ENCODE results near the gene TRAPPC3.
A peak's percentile ranks its signal among the peaks of the same experiment; 100 is the strongest.
"Not testable (repeated sequence)": the region's sequence is repeated elsewhere in the genome, so short reads cannot be mapped to it uniquely, and the experiment has no call there.

The TRAPPC3 gene

DNA sequence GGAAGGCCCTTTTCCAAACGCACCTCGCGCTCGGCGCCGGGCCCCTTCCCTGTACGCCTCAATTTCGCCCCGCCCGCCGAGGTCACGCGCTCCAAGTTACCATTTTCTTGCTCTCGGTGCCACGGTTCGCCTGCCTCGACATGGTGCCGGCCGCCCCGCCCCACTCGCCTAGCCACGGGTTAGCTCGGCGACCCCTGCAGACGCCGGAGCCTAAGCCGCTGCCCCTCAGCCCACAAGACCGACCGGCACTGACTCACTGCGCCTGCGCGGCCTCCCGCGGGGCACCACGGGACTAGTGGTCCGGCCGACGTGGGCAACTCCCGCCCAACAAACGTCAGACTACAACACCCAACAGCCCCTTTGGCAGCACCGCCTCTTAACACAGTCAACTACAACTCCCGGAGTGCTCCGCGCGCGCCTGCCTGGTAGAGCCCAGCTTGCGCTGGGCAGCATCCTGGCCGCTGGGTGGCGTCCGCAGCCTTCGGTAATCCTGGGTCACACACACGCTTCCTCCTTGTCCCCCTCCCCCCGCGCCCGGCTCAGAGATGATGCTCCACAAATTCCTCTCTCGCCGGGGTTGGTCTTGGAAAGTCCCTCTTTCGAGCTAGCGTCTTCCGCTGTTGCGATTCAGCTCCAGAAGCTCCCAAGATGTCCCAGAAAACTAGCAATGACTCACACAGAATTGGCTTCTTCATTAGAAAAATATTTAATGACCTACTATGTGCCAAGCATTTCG, at the start of gene TRAPPC3:
Gene TRAPPC3, minus strand, starts transcription at position 250 of the 736 bp plus-strand sequence. Its CDS starts 108 bp downstream, at position 142.
- peak; percentile 98 for DNase-seq (ENCODE audit: low read depth, low spot score)

- no peak for DNase-seq (ENCODE audit: low read depth, low spot score)
These were observed 49.4 kb upstream of the TRAPPC3 start for GRCh38 chr1:36198641-36199040.

DNA sequence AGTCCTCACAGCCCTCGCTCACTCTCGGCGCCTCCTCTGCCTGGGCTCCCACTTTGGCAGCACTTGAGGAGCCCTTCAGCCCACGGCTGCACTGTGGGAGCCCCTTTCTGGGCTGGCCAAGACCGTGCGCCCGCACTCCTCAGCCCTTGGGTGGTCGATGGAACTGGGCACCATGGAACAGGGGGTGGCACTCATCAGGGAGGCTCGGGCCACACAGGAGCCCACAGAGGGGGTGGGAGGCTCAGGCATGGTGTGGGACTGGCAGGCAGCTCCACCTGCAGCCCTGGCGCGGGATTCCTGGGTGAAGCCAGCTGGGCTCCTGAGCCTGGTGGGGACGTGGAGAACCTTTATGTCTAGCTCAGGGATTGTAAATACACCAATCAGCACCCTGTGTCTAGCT, 47.5 kb upstream of the TRAPPC3 start:
- DNase-seq (ENCODE audit: low read depth, low spot score), result not testable (repeated sequence)

DNA sequence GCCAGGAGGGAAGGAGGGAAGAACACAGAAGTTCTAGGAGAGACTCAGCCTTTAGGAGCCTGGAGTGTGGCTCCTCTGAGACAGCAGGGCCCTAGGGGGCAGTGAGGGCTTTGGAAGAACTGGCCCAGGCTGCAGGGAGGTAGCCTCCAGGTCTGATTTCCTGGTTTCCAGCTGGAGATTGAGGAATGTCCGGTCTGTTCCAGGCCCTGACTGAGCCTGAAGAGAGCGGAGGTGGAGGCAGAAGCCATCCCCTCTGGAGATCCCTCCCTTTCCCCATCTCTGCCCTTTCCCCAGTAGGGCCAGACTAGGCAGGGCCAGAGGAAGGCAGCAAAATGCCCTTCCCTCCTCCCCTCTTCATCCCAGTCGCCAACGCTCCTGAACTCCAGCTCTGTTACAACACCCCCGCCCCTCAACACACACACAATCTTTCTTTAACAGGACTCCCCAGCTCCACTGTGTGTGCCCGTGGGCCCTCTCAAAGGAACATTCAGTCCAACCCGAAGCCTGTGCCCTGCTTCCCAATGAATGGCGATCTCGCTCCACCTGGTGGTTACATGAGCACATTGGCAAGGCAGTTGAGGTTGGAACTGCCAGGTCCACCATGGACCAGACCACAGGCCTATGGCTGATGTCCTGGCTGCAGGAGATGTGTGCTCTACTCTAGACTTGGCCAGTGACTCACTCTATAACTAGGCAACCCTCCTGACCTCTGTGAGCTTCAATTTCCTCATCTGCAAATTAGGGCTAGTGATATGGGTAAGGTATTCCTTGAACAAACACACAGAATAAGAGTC, 38.7 kb upstream of the TRAPPC3 start:
- DNase-seq (ENCODE audit: low read depth, low spot score), result peak; percentile 75

DNA sequence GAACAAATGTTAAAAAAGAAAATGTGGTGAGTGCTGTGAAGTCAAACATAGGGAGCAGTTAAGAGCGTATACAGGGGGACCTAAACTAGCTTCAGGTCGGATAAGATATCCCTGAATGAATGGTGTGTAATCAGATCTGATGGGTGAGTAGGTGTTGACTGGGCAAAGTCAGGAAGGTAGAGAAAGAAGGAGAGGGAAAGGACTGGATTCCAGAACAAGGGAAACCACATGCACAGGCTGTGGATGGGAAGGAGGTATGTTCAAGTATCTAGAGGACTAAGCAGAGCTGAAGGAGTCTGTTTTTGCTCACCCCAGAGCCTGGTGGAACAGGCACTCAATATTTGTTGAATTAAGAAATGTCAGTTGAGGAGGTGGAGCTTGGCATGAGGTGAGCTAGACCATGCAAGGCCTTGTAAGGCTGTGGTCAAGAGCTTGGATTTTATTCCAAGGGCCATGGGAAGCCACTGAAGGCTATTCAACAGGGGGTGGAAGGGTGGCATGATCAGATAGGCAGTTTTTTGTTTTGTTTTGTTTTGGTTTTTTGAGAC, 34.1 kb upstream of the TRAPPC3 start:
- DNase-seq (ENCODE audit: low read depth, low spot score), result no peak

- no peak for DNase-seq (ENCODE audit: low read depth, low spot score)
These were observed 33.4 kb upstream of the TRAPPC3 start for GRCh38 chr1:36182734-36183133.

- DNase-seq (ENCODE audit: low read depth, low spot score), result no peak
These were observed 29.9 kb upstream of the TRAPPC3 start for GRCh38 chr1:36179220-36179600.

GRCh38 chr1:36178471-36179219, 29.4 kb upstream of the TRAPPC3 start:
- DNase-seq (ENCODE audit: low read depth, low spot score), result peak; percentile 83

- DNase-seq (ENCODE audit: low read depth, low spot score), result no peak
These were observed 28.5 kb upstream of the TRAPPC3 start for GRCh38 chr1:36177589-36178431.

DNA sequence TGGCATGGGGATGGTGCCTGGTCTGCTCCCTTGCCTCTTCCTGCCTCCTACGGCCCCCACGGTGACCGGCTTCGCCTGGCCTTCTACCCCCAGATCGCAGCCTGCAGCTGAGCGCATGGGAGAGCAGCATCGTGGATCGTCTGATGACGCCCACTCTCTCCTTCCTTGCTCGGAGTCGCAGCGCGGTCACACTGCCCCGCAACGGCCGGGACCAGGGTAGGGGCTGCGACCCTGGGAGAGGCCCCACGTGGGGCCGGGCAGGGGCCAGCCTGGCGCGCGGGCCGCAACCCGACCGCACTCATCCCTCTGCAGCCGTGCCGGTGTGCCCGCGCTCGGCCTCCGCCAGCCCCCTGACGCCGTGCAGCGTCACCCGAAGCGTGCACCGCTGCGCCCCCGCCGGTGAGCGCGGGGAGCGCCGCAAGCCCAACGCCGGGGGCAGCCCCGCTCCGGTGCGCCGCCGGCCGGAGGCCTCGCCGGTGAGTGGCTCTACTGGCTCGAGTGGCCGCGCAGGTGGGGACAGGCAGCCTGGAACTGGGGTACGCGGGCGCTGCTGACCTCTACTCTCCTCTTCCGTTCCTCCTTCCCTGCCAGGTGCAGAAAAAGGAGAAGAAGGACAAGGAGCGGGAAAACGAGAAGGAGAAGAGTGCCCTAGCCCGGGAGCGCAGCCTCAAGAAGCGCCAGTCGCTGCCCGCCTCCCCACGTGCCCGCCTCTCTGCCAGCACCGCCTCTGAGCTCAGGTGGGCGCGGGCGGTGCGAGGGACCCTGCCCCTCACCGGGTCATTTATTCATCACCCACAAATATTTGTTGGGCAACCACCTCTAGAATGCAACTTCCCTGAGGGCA, 27.0 kb upstream of the TRAPPC3 start:
- no peak for DNase-seq (ENCODE audit: low read depth, low spot score)

- DNase-seq (ENCODE audit: low read depth, low spot score), result no peak
These were observed 26.1 kb upstream of the TRAPPC3 start for GRCh38 chr1:36175137-36176095.

- no peak for DNase-seq (ENCODE audit: low read depth, low spot score)
These were observed 25.4 kb upstream of the TRAPPC3 start for GRCh38 chr1:36174713-36175112.

DNA sequence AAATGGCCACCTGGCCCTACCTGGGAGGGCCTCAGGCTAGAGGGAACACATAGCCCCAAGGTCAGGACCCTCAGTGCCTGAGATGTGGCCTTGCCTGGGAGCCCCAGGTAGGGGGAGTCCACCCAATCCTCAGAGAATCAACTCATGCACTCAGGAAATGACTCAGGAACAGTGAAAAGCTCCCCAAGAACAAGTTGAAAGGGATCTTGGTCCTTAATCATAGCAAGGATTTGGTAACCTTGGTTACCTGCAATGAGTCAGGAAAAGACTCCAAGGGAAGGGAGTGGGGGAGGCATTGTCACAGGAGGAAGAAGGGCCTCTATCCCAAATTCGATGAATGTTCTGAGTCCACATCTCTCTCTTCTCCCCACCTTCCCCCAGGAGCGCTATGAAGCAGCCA, 23.7 kb upstream of the TRAPPC3 start:
- no peak for DNase-seq (ENCODE audit: low read depth, low spot score)

DNA sequence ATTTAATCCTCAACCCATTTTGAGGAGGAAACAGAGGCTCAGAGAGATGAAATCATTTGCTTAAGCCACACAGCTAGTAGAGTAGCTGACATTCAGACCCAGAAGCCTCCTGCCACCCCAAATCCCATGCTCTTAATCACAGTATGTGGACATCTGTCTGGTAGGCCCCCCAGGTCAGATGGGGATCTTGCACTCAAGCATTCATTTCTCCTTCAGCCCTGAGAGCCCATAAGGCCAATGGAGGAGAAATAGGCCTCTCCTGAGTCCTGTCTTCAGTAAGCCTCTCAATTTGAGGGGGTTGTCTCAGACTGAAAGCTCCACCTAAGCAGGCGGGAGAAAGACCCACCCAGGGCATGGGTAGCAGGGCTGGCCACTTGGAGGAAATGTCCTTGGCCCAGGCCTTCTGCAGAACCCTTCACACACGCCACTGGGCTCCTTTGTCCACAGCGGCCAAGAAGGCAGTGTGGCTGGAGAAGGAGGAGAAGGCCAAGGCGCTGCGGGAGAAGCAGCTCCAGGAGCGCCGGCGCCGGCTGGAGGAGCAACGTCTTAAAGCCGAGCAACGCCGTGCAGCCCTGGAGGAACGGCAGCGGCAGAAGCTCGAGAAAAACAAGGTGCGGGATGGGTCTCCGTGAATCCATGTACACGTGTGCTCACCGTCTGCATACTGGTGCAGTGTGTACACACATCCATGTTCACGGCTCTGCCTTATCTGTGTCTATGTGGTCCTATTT, 22.9 kb upstream of the TRAPPC3 start:
- DNase-seq (ENCODE audit: low read depth, low spot score), result no peak

DNA sequence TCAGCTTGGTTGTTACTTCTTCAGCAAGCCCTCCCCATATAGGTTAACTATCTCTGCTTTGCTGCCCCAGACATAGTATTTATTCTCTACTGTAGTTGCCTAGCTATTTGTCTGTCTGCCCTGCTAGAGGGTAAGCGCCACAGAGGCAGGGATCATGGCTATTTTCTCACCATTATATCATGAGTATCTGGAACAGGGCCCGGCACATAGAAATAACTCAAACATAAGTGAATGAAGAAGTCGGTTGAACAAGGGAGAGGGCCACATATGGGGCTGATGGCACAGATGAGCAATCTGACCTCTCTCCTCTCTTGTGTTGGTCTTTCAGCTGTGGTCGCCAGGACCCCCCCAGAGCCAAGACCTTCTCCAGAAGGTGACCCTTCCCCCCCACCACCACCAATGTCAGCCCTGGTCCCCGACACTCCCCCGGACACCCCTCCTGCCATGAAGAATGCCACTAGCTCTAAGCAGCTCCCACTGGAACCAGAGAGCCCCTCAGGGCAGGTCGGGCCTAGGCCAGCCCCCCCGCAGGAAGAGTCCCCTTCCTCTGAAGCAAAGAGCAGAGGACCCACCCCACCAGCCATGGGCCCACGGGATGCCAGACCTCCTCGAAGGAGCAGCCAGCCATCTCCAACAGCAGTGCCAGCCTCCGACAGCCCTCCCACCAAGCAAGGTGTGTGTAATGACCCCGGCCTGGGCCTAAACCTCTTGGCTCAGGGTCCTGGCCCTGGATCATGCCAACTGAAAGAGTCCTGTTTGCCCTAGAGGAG, 21.5 kb upstream of the TRAPPC3 start:
- DNase-seq (ENCODE audit: low read depth, low spot score), result no peak

- no peak for DNase-seq (ENCODE audit: low read depth, low spot score)
These were observed 19.2 kb upstream of the TRAPPC3 start for GRCh38 chr1:36168514-36168913.
